Activated CD8-positive, alpha-beta memory T cell treated with anti-CD3 and anti-CD28 coated beads, Interleukin-2, amount 10 ng/mL, durations not matched to agents 7 days and 5 days (primary cell): ENCODE data around the gene PAQR8. TPM values are rescaled to one million over a fixed set of nuclear protein-coding genes. Genes with fewer than 3 reads are reported as not detected.
"Not testable (repeated sequence)": the region's sequence is repeated elsewhere in the genome, so short reads cannot be mapped to it uniquely, and the experiment has no call there.

Experiments
- ATAC-seq: fragments of 150-1000 bp; cut with Tn5 transposase; one replicate; pipeline ENCODE4 v1.10.0; 2021; ENCODE audit warnings: moderate library complexity
- CTCF ChIA-PET: fragments of 350-600 bp; sonication (Branson Sonifier 250); formaldehyde crosslinking; loops from one replicate; lab custom pipeline; 2021; ENCODE audit warnings: antibody characterized with exemption; lab: Charles Lee
- DNase-seq: peaks from one replicate; pipeline ENCODE4 v3.0.0-alpha.2; 2020
- H3K27ac Mint-ChIP-seq: one replicate; pipeline ENCODE4 v1.8.0; 2021; ENCODE audit warnings: mild to moderate bottlenecking, mixed read lengths
- H3K27me3 Mint-ChIP-seq: one replicate; pipeline ENCODE4 v1.8.0; 2021; ENCODE audit warnings: mixed read lengths
- H3K36me3 Mint-ChIP-seq: one replicate; pipeline ENCODE4 v1.8.0; 2021; ENCODE audit warnings: mild to moderate bottlenecking, mixed read lengths
- H3K4me1 Mint-ChIP-seq: one replicate; pipeline ENCODE4 v1.8.0; 2021; ENCODE audit warnings: mixed read lengths
- H3K4me3 Mint-ChIP-seq: one replicate; pipeline ENCODE4 v1.8.0; 2021; ENCODE audit warnings: mild to moderate bottlenecking, moderate library complexity, mixed read lengths
- H3K9me3 Mint-ChIP-seq: one replicate; pipeline ENCODE4 v1.8.0; 2022; ENCODE audit warnings: low read depth, mixed read lengths
- total RNA-seq, 2 experiments: library from RNA; stranded (reverse); gene quantifications; one replicate each; pipeline ENCODE4 v1.2.3, GENCODE V29; 2021

PAQR8 gene
- total RNA-seq, 2 experiments from 2014 or later, result 12.1 to 12.5 TPM

DNA sequence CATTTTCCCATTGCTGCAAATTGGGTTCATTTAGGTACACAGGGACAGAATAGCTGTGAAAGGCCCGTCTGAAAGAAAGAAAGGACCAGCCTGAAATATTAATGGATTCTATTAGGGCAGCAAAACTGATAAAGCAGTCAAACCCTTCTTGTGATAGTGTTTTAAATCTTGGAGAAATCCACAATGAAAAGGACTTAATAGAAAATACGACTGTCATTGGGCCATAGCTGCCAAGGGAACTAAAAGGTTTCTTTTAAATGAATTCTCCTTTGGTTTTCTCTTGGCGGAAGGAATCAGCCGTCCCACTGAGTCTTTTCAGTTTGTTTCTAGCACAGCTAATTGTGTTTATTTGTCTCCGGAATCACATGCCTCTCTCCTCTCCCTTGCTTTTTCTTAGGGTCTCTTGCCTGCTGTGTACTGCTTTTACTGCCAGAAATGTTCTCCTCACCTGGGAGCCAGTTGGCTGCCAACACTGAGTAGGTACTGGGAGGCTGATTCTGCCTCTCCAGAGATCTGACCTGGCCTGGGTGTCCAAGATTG lies 11.3 kb downstream of the PAQR8 start:
- Mint-ChIP-seq H3K27me3 (no peaks in the 10 kb centered on the region), H3K36me3 (peaks cover 48% of the 10 kb centered on the region), H3K9me3 (peaks cover 6% of the 10 kb centered on the region), H3K4me1 (peaks cover 25% of the 10 kb centered on the region), H3K27ac (no peak overlapping the region), H3K4me3 (no peak overlapping the region)
- ATAC-seq, result no peak
- CTCF ChIA-PET, result interaction anchor here (0.9 to 1.4 kb wide), 4 partner anchors 9 to 25 kb away, joined by 3 read pairs; no protein-coding TSS in a partner anchor
- DNase-seq, result no peak

DNA sequence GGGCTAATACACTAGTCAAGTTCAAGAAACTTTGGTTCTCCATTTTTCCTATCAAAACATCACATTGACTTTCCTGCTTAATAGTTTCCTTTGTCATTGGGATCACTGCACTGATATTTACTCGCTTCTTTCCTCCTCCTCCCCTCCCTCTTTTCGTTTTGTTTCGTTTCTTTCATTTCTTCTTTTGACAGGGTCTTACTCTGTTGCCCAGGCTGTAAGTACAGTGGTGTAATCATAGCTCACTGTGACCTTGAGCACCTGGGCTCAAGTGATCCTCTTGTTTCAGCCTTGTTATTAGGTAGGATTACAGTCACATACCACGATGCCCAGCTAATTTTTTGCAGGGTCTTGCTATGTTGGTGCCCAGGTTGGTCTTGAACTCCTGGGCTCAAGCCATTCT lies 12.3 kb downstream of the PAQR8 start:
- Mint-ChIP-seq H3K4me1 (peaks cover 28% of the 10 kb centered on the region), H3K4me3 (no peak overlapping the region), H3K27ac (no peak overlapping the region), H3K36me3 (peaks cover 43% of the 10 kb centered on the region), H3K9me3 (peaks cover 6% of the 10 kb centered on the region), H3K27me3 (no peaks in the 10 kb centered on the region)
- no peak for DNase-seq
- no peak for ATAC-seq
- CTCF ChIA-PET, result interaction anchor here (0.8 to 2.1 kb wide), 3 partner anchors 9 to 13 kb away, joined by 3 to 7 read pairs (median 4); partner anchors contain the start of gene PAQR8

DNA sequence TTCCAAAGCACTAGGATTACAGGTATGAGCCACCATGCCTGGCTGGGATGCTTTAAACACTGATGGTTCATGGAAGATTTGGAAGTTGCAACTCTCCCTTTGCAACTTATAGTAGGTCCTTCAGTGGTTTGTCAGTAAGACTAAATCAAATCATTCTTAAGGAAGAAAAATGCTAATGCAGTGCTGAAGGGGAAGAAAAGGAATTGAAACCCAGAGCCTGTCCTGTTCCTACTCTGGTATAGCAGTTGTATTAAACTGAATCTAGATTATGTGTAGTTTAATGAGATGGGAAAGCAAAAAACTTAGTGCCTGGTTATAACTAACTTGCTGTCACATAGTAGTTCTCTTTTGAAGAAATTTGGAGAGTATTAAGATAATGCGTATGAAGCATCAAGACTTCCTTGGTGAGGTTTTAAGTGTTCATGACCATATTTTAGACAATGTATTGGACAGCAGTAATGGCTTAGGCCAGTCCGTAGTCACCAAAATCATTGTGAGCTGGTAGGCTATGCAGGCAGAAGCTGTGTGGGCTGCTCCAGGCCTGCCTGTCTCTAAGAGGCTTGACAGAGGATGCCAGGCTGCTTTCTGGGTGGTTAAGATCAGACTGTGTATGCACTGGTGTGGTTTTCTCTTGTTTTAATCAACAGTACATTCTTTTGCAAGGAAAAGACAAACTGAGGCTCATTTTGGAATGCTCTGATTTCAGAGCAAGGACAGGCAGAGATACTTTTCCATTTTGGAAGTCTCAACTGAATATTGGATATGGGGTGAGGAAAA lies 14.0 kb downstream of the PAQR8 start:
- no peaks in the 10 kb centered on the region for H3K27me3 Mint-ChIP-seq
- CTCF ChIA-PET, result interaction anchor here (1.4 to 2.1 kb wide), 4 partner anchors 11 to 22 kb away, joined by 3 to 7 read pairs (median 6); partner anchors contain the start of gene PAQR8
- peaks cover 36% of the 10 kb centered on the region for H3K36me3 Mint-ChIP-seq
- no peak overlapping the region for H3K27ac Mint-ChIP-seq
- peaks cover 38% of the 10 kb centered on the region for H3K4me1 Mint-ChIP-seq
- peaks cover 6% of the 10 kb centered on the region for H3K9me3 Mint-ChIP-seq
- ATAC-seq (peak; percentile 42), DNase-seq (no peak)
- no peak overlapping the region for H3K4me3 Mint-ChIP-seq

DNA sequence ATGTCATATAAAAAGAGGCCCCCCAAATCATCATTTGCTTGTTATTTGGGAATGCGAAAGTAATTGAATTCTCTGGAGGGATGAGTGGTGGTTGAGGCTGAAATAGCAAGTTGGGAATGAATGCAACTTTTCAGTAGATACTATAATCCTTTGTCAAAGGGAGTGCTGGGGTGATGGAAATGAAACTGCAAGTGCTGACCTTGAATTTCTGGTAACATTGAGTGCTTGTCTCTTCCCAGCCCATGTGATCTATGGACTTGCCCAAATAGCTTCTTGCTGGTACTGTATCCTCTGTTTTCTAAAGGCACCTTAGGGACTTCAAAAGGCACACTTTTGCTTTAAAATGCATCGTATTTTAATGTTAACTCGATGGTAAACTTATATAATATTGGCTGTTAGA lies 14.8 kb downstream of the PAQR8 start:
- Mint-ChIP-seq H3K9me3 (peaks cover 6% of the 10 kb centered on the region), H3K27me3 (no peaks in the 10 kb centered on the region), H3K36me3 (peaks cover 33% of the 10 kb centered on the region), H3K4me3 (no peak overlapping the region), H3K4me1 (peaks cover 46% of the 10 kb centered on the region), H3K27ac (no peak overlapping the region)
- DNase-seq (no peak), ATAC-seq (no peak)
- CTCF ChIA-PET, result interaction anchor here (1.4 to 1.9 kb wide), 2 partner anchors 13 to 14 kb away, joined by 4 to 7 read pairs; partner anchors contain the start of gene PAQR8

DNA sequence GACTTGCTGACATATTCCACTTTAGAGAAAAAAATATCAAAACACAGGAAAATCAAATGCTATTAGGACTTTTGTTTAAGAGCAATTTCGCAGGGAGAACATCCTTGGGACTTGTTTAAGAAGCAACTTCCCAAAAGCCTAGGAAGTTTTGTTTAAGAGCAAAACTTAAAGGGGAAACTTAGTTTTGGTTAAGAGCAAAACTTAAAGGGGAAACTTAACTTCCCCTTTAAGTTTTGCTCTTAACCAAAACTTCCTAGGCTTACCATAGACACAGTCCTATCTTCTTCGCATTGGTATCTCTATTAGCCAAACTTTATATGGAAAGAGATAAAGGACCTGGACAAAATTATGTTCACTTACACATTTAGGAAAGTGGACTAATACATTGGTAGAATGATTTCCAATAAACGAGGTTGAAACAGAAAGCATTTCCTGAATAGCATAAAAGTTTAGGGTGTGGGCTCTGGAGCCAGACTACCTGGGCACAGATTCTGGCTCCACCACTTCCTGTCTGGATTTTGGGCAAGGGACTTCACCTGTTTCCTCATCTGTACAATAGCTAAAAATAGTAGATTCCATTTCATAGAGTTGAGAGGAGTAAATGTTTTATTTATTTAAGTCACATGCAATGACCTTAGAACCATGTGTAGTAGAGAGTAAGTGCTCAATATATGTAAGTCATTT lies 15.7 kb downstream of the PAQR8 start:
- no peak for ATAC-seq
- peaks cover 52% of the 10 kb centered on the region for H3K4me1 Mint-ChIP-seq

DNA sequence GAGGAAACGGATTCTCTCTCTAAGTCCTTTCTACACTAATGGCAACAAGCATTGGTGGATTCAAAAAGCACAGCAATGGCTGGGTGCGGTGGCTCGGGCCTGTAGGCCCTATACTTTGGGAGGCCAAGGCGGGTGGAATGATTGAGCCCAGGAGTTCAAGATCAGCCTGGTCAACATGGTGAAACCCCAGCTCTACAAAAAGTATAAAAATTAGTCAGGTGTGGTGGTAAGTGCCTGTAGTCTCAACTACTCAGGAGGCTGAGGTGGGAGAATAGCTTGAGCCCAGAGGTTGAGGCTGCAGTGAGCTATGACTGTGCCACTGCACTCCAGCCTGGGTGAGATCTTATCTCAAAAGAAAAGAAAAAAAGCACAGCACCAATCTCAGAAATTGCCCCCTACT lies 19.3 kb downstream of the PAQR8 start:
- Mint-ChIP-seq H3K9me3 (peaks cover 4% of the 10 kb centered on the region), H3K36me3 (peaks cover 41% of the 10 kb centered on the region), H3K27ac (no peak overlapping the region), H3K4me3 (no peak overlapping the region), H3K27me3 (no peaks in the 10 kb centered on the region), H3K4me1 (peaks cover 52% of the 10 kb centered on the region)
- ATAC-seq (no peak), DNase-seq (no peak)
- CTCF ChIA-PET, result interaction anchor here (0.6 to 1.3 kb wide), 4 partner anchors 9 to 98 kb away, joined by 3 to 4 read pairs (median 3); partner anchors contain the start of gene MCM3

More for the DNA sequence above, 15.7 kb downstream of the PAQR8 start:
- no peak overlapping the region for H3K4me3 Mint-ChIP-seq
- H3K27ac Mint-ChIP-seq, result no peak overlapping the region
- H3K27me3 Mint-ChIP-seq, result no peaks in the 10 kb centered on the region
- CTCF ChIA-PET, result interaction anchor here (1.5 to 1.9 kb wide), 2 partner anchors 9 to 15 kb away, joined by 4 to 5 read pairs; partner anchors contain the start of gene PAQR8
- DNase-seq, result no peak
- peaks cover 34% of the 10 kb centered on the region for H3K36me3 Mint-ChIP-seq
- H3K9me3 Mint-ChIP-seq, result peaks cover 6% of the 10 kb centered on the region

DNA sequence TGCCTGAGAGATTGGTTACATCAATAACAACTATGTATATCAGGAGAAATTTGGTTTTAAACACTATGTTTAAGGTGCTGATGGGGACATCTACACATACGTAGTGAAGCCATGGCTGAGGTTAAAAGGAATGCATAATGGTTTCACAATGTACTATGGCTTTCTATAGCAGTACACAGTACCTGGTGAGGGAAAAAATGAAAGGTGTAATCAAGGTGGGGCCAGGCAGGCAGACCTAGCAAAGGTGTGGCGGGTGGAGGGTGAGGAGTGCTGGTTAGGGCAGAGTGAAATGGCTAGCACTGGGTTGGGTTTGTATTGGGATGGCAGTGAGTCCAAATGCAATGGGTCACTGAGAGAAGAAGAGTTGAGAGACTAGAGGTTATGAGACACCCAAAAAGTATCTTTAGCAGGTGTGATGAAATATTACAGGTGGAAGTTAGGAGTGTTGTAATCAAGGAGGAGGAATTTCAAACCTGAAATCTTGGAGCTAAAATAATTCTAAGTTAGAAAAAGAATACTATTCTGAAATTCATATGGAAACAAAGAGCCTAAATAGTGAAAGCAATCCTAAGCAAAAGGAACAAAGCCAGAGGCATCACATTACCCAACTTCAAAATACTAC lies 22.3 kb downstream of the PAQR8 start:
- peaks cover 2% of the 10 kb centered on the region for H3K9me3 Mint-ChIP-seq
- peaks cover 41% of the 10 kb centered on the region for H3K4me1 Mint-ChIP-seq
- DNase-seq (no peak), ATAC-seq (no peak)
- CTCF ChIA-PET, result no interaction called here
- H3K27ac Mint-ChIP-seq, result no peak overlapping the region
- H3K36me3 Mint-ChIP-seq, result peaks cover 37% of the 10 kb centered on the region
- no peaks in the 10 kb centered on the region for H3K27me3 Mint-ChIP-seq
- H3K4me3 Mint-ChIP-seq, result no peak overlapping the region

DNA sequence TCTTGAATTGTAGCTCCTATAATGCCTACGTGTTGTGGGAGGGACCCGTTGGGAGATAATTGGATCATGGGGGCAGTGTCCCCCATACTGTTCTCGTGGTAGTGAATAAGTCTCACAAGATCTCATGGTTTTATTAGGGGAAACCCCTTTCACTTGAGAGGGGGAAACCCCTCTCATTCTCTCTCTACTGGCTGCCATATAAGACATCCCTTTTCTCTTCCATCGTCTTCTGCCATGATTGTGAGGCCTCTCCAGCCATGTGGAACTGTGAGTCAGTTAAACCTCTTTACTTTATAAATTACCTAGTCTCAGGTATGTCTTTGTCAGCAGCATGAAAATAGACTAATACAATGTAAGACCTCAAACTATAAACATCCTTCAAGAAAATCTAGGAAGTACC lies 23.1 kb downstream of the PAQR8 start:
- ATAC-seq, result no peak
- peaks cover 2% of the 10 kb centered on the region for H3K9me3 Mint-ChIP-seq
- CTCF ChIA-PET, result no interaction called here
- H3K4me1 Mint-ChIP-seq, result peaks cover 46% of the 10 kb centered on the region
- H3K36me3 Mint-ChIP-seq, result peaks cover 34% of the 10 kb centered on the region
- H3K27ac Mint-ChIP-seq, result no peak overlapping the region
- no peaks in the 10 kb centered on the region for H3K27me3 Mint-ChIP-seq
- no peak overlapping the region for H3K4me3 Mint-ChIP-seq
- DNase-seq, result no peak

DNA sequence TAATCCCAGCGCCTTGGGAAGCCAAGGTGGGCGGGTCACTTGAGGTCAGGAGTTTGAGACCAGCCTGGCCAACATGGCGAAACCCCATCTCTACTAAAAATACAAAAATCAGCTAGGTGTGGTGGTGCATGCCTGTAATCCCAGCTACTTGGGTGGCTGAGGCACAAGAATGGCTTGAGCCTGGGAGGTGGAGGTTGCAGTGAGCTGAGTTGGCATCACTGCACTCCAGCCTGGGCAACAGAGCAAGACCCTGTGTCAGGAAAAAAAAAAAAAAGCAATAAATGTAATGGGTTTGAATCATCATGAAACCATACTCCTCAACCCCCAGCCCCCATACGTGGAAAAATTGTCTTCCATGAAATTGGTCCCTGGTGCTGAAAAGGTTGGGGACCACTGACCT lies 26.2 kb downstream of the PAQR8 start:
- not testable (repeated sequence) for H3K27me3 Mint-ChIP-seq, ATAC-seq, H3K4me3 Mint-ChIP-seq, DNase-seq, H3K27ac Mint-ChIP-seq, H3K9me3 Mint-ChIP-seq
- Mint-ChIP-seq H3K4me1 (peaks cover 54% of the 10 kb centered on the region), H3K36me3 (peaks cover 26% of the 10 kb centered on the region)
- CTCF ChIA-PET, result interaction anchor here (1.0 to 4.8 kb wide), 6 partner anchors 9 to 102 kb away, joined by 3 to 51 read pairs (median 8); partner anchors contain the start of genes MCM3 and PAQR8

DNA sequence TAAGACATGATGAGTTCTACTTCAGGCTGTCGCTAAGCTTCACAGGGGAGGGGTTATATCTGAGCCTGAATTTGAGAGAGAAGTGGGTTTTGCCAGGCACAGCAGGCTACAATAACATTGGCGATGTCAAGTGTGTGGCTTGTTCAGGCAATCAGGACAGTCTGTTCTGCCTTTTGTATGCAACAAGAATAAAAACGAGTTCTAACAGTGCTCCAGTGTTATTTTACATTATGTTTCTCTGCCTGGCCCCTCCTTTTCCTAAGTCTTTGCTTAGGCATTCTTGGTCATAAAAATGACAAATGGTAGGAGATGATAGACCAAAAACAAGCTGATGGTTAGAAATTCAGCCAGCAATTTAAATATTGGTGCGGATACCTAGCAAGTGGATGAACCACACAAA lies 26.8 kb downstream of the PAQR8 start:
- peak overlapping the region; percentile 94 for H3K27ac Mint-ChIP-seq
- CTCF ChIA-PET, result interaction anchor here (1.0 to 4.8 kb wide), 5 partner anchors 9 to 103 kb away, joined by 3 to 51 read pairs (median 13); partner anchors contain the start of gene MCM3
- peaks cover 58% of the 10 kb centered on the region for H3K4me1 Mint-ChIP-seq
- H3K9me3 Mint-ChIP-seq, result peaks cover 2% of the 10 kb centered on the region
- peaks cover 27% of the 10 kb centered on the region for H3K36me3 Mint-ChIP-seq
- H3K4me3 Mint-ChIP-seq, result no peak overlapping the region
- ATAC-seq (no peak), DNase-seq (no peak)
- no peaks in the 10 kb centered on the region for H3K27me3 Mint-ChIP-seq

DNA sequence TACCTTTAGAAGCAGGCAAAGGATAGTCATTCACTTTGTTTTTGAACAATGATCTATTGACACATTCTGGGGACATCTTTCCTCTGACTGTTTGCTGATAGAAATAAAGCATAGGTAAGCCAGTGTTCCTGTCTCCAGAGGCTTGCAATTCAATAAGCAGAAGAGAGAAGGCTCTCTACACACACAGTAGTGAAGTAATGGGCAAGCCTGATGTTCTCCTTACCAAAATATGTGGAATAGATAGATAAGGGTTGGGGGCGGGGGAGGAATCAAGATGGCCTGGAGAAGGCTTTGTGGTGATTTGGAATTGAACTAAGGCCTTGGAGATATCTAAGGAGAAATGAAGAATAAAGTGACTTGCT lies 27.3 kb downstream of the PAQR8 start:
- peaks cover 23% of the 10 kb centered on the region for H3K36me3 Mint-ChIP-seq

DNA sequence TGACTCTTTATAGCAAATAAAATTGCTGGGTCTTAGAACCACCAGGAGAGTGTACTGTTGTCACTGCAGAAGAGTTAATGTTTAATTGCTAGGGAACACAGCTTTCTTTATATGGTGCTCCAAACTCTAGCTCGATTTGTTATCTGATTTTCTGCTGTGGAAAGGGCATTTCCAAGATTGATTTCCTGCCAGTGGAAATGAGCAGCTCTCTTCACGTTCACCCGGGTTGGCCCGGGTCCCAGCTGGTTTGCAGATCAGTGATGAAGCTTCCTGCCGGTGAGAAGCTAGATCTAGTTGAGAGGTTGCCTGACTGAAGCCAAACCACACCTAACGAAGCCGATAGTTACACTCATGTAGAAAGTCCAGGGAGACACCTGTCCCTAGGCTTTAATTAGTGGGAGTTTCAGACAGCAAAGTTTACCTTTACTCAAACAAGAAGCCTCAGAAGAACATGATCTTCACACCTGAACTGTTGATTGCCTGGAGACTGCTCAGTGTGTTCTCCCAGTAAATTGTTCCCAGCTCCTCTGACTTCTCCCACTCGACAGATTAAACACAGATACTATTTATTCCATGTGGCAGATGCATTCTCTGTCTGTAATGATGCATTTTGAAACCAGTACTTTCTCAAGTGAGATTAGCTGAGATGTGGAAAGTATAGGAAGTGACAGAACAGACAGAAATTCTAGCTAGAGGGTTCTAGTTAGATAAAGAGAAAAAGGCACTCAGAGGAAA lies 27.8 kb downstream of the PAQR8 start:
- Mint-ChIP-seq H3K4me1 (peaks cover 67% of the 10 kb centered on the region), H3K27me3 (no peaks in the 10 kb centered on the region), H3K9me3 (peaks cover 2% of the 10 kb centered on the region), H3K27ac (peak overlapping the region; percentile 94), H3K36me3 (peaks cover 19% of the 10 kb centered on the region), H3K4me3 (peak overlapping the region; percentile 60)
- ATAC-seq (peak; percentile 65), DNase-seq (peak; percentile 76)
- CTCF ChIA-PET, result interaction anchor here (0.6 to 4.8 kb wide), 20 partner anchors 8 to 276 kb away, joined by 3 to 51 read pairs (median 4); partner anchors contain the start of genes MCM3 and PAQR8

More for the DNA sequence above, 27.3 kb downstream of the PAQR8 start:
- Mint-ChIP-seq H3K27ac (peak overlapping the region; percentile 94), H3K27me3 (no peaks in the 10 kb centered on the region), H3K4me1 (peaks cover 63% of the 10 kb centered on the region), H3K4me3 (peak overlapping the region; percentile 60), H3K9me3 (peaks cover 2% of the 10 kb centered on the region)
- no peak for ATAC-seq
- no peak for DNase-seq
- CTCF ChIA-PET, result interaction anchor here (0.8 to 4.8 kb wide), 14 partner anchors 8 to 276 kb away, joined by 3 to 51 read pairs (median 4); partner anchors contain the start of genes MCM3 and PAQR8
